H1 (cell line): ENCODE results near the gene RAB11FIP5. TPM values are rescaled to one million over a fixed set of nuclear protein-coding genes. Genes with fewer than 3 reads are reported as not detected.
A peak's percentile ranks its signal among the peaks of the same experiment; 100 is the strongest.

Experiments
- CTCF ChIA-PET: fragments of 300-600 bp; sonication (Branson Sonifier 250); formaldehyde crosslinking; loops from one replicate; lab custom pipeline; 2021; ENCODE audit not compliant: partially characterized antibody; lab: Charles Lee
- POLR2A ChIA-PET: fragments of 300-600 bp; sonication (Branson Sonifier 250); formaldehyde crosslinking; loops from one replicate; lab custom pipeline; 2021; ENCODE audit warnings: inconsistent platforms; ENCODE audit not compliant: partially characterized antibody; lab: Charles Lee
- DNase-seq, 2 experiments: peaks; one replicate each; pipeline versions ENCODE4 v3.0.0 to v3.0.0-alpha.2; 2010 to 2022; ENCODE audit warnings: low spot score in 2 of 2, low read depth in 1 of 2, mixed read lengths in 1 of 2
- FAIRE-seq: peaks from 2 replicates; lab custom pipeline; 2011; peaks lifted over from hg19 to GRCh38; lab: Jason Lieb, UNC
- H2AFZ ChIP-seq: 2 replicates; pipeline ENCODE4 v1.8.1; 2012; ENCODE audit warnings: low read length, inconsistent platforms
- H2AK5ac ChIP-seq: 2 replicates; pipeline ENCODE4 v1.6.1; 2013; ENCODE audit warnings: low read depth, low read length
- H2BK120ac ChIP-seq: replicated peaks from 2 replicates; pipeline ENCODE3; 2013; ENCODE audit warnings: low read depth, low read length, inconsistent platforms
- H2BK12ac ChIP-seq: 2 replicates; pipeline ENCODE4 v1.6.1; 2013; ENCODE audit warnings: low read depth, low read length
- H2BK15ac ChIP-seq: 2 replicates; pipeline ENCODE4 v1.6.1; 2013; ENCODE audit warnings: low read length
- H2BK20ac ChIP-seq: 2 replicates; pipeline ENCODE4 v1.6.1; 2013; ENCODE audit warnings: low read length
- H2BK5ac ChIP-seq: 2 replicates; pipeline ENCODE4 v1.6.1; 2013; ENCODE audit warnings: low read depth, low read length
- H3K14ac ChIP-seq: 2 replicates; pipeline ENCODE4 v1.6.1; 2013; ENCODE audit warnings: inconsistent platforms; ENCODE audit not compliant: insufficient read length
- H3K18ac ChIP-seq: 2 replicates; pipeline ENCODE4 v1.6.1; 2013; ENCODE audit warnings: low read length; ENCODE audit errors: extremely low read depth
- H3K23ac ChIP-seq: 2 replicates; pipeline ENCODE4 v1.6.1; 2013; ENCODE audit warnings: inconsistent platforms; ENCODE audit not compliant: insufficient read length
- H3K23me2 ChIP-seq: 2 replicates; pipeline ENCODE4 v1.6.1; 2013; ENCODE audit warnings: low read depth, low read length
- H3K27ac ChIP-seq: 2 replicates; pipeline ENCODE4 v1.6.1; 2011; ENCODE audit warnings: low read depth, low read length, inconsistent platforms
- H3K27me3 ChIP-seq, 4 experiments: replicated peaks in 1 of 4; 1 replicate in 1 of 4; 2 replicates in 3 of 4; pipeline versions ENCODE4 v1.6.1 to v1.8.1; 2011 to 2013; ENCODE audit warnings: low read length in 3 of 4, mild to moderate bottlenecking in 3 of 4, inconsistent platforms in 2 of 4, mixed read lengths in 2 of 4, moderate library complexity in 1 of 4; ENCODE audit not compliant: control insufficient read depth in 3 of 4, insufficient read depth in 3 of 4; ENCODE audit errors: extremely low read depth in 1 of 4
- H3K36me3 ChIP-seq, 4 experiments: 2 replicates each; pipeline versions ENCODE4 v1.6.1 to v1.8.1; 2011 to 2013; ENCODE audit warnings: mild to moderate bottlenecking in 4 of 4, low read length in 3 of 4, moderate library complexity in 2 of 4, control low read depth in 1 of 4, inconsistent platforms in 1 of 4; ENCODE audit not compliant: insufficient read depth in 4 of 4, control insufficient read depth in 2 of 4
- H3K4ac ChIP-seq: replicated peaks from 2 replicates; pipeline ENCODE3; 2013; ENCODE audit warnings: low read length, low read depth, mixed read lengths, inconsistent platforms; ENCODE audit not compliant: insufficient read length
- H3K4me1 ChIP-seq, 4 experiments: replicated peaks in 1 of 4; 1 replicate in 1 of 4; 2 replicates in 3 of 4; pipeline versions ENCODE4 v1.6.1 to v1.8.1; 2011 to 2013; ENCODE audit warnings: low read length in 3 of 4, inconsistent platforms in 2 of 4, mixed read lengths in 1 of 4; ENCODE audit not compliant: insufficient read depth in 4 of 4, control insufficient read depth in 3 of 4
- H3K4me2 ChIP-seq, 2 experiments: 2 replicates each; pipeline versions ENCODE4 v1.6.1 to v1.8.1; 2011 to 2013; ENCODE audit warnings: low read depth in 2 of 2, low read length in 2 of 2, control low read depth in 1 of 2, inconsistent platforms in 1 of 2, mild to moderate bottlenecking in 1 of 2; ENCODE audit not compliant: insufficient read depth in 1 of 2
- H3K4me3 ChIP-seq, 4 experiments: fragments of 200-600, 300-600 bp in 1 of 4; sonication (generic), shearing (Covaris generic), sonication (Bioruptor Twin) in 1 of 4; 2 replicates each; pipeline versions ENCODE4 v1.5.1 to v1.8.1; 2011 to 2016; ENCODE audit warnings: low read length in 4 of 4, low read depth in 3 of 4, control low read depth in 2 of 4, inconsistent platforms in 2 of 4, mild to moderate bottlenecking in 2 of 4, mixed read lengths in 1 of 4, moderate library complexity in 1 of 4; ENCODE audit not compliant: insufficient read depth in 2 of 4; ENCODE audit errors: extremely low read depth in 1 of 4
- H3K56ac ChIP-seq: replicated peaks from 2 replicates; pipeline ENCODE3; 2013; ENCODE audit warnings: low read depth, mild to moderate bottlenecking, mixed read lengths, low read length, inconsistent platforms; ENCODE audit not compliant: insufficient read length
- H3K79me1 ChIP-seq: 2 replicates; pipeline ENCODE4 v1.6.1; 2013; ENCODE audit warnings: low read depth, low read length, control low read depth
- H3K79me2 ChIP-seq, 2 experiments: 2 replicates each; pipeline versions ENCODE4 v1.6.1 to v1.8.1; 2012 to 2013; ENCODE audit warnings: low read length in 2 of 2, mild to moderate bottlenecking in 2 of 2, inconsistent platforms in 1 of 2; ENCODE audit not compliant: insufficient read depth in 2 of 2, control insufficient read depth in 1 of 2
- H3K9ac ChIP-seq, 4 experiments: replicated peaks in 1 of 4; 1 replicate in 1 of 4; 2 replicates in 3 of 4; pipeline versions ENCODE4 v1.6.1 to v1.8.1; 2011 to 2013; ENCODE audit warnings: low read depth in 3 of 4, low read length in 3 of 4, control low read depth in 2 of 4, mild to moderate bottlenecking in 2 of 4, moderate library complexity in 2 of 4, inconsistent platforms in 1 of 4; ENCODE audit errors: extremely low read depth in 1 of 4
- H3K9me3 ChIP-seq, 2 experiments: 2 replicates each; pipeline versions ENCODE4 v1.6.1 to v1.8.1; 2012 to 2013; ENCODE audit warnings: mild to moderate bottlenecking in 2 of 2, moderate library complexity in 2 of 2, control low read depth in 1 of 2, inconsistent platforms in 1 of 2, low read depth in 1 of 2, low read length in 1 of 2, mixed read lengths in 1 of 2; ENCODE audit not compliant: insufficient read depth in 2 of 2
- H4K20me1 ChIP-seq, 2 experiments: replicated peaks in 1 of 2; 2 replicates each; pipeline versions ENCODE3 to v1.8.1; 2011 to 2013; ENCODE audit warnings: inconsistent platforms in 2 of 2, low read length in 2 of 2, mild to moderate bottlenecking in 1 of 2; ENCODE audit not compliant: insufficient read depth in 2 of 2, control insufficient read depth in 1 of 2
- H4K5ac ChIP-seq: 2 replicates; pipeline ENCODE4 v1.6.1; 2013; ENCODE audit warnings: low read length, low read depth, mixed read lengths, inconsistent platforms; ENCODE audit not compliant: insufficient read length
- H4K8ac ChIP-seq: 2 replicates; pipeline ENCODE4 v1.8.0; 2013; ENCODE audit warnings: mild to moderate bottlenecking, moderate library complexity, low read length, inconsistent platforms; ENCODE audit not compliant: insufficient read depth; ENCODE audit errors: extremely low read depth
- H4K91ac ChIP-seq: replicated peaks from 2 replicates; pipeline ENCODE3; 2013; ENCODE audit warnings: low read length, mixed read lengths, inconsistent platforms; ENCODE audit not compliant: insufficient read length
- ATF3 ChIP-seq: IDR thresholded peaks from 2 replicates; pipeline ENCODE4 v1.6.1; 2011; ENCODE audit warnings: low read depth, mild to moderate bottlenecking, low read length; ENCODE audit not compliant: insufficient read depth
- BRCA1 ChIP-seq: IDR thresholded peaks from 2 replicates; pipeline ENCODE4 v1.6.1; 2012; ENCODE audit warnings: low read depth, low read length, improper control_type of control experiment
- CTBP2 ChIP-seq: IDR thresholded peaks from 2 replicates; pipeline ENCODE4 v1.7.0; 2011; ENCODE audit warnings: borderline replicate concordance, mild to moderate bottlenecking, moderate library complexity, mixed read lengths, low read length; ENCODE audit not compliant: insufficient read depth, insufficient read length
- EGR1 ChIP-seq: IDR thresholded peaks from 2 replicates; pipeline ENCODE4 v1.6.1; 2011; ENCODE audit warnings: low read depth, low read length, borderline replicate concordance
- PHF8 ChIP-seq: fragments of 200-600 bp; sonication (generic); conservative IDR thresholded peaks from 2 replicates; pipeline ENCODE4 v1.7.1; 2012; ENCODE audit warnings: low read depth, mild to moderate bottlenecking, inconsistent platforms, low read length, moderate library complexity
- RAD21 ChIP-seq, 2 experiments: IDR thresholded peaks in 1 of 2; conservative IDR thresholded peaks in 1 of 2; 2 replicates each; pipeline ENCODE4 v1.6.1; 2011; ENCODE audit warnings: low read depth in 2 of 2, low read length in 2 of 2, improper control_type of control experiment in 1 of 2, inconsistent platforms in 1 of 2, mild to moderate bottlenecking in 1 of 2, moderate library complexity in 1 of 2
- RBBP5 ChIP-seq: IDR thresholded peaks from 2 replicates; pipeline ENCODE4 v1.7.1; 2012; ENCODE audit warnings: low read depth, mild to moderate bottlenecking, inconsistent platforms, low read length, moderate library complexity, borderline replicate concordance
- RXRA ChIP-seq: IDR thresholded peaks from 2 replicates; pipeline ENCODE4 v1.6.1; 2011; ENCODE audit warnings: low read depth, mild to moderate bottlenecking, low read length, moderate library complexity; ENCODE audit not compliant: insufficient read depth
- SIX5 ChIP-seq: IDR thresholded peaks from 2 replicates; pipeline ENCODE4 v1.6.1; 2011; ENCODE audit warnings: mild to moderate bottlenecking, low read depth, low read length
- YY1 ChIP-seq: IDR thresholded peaks from 2 replicates; pipeline ENCODE4 v1.6.1; 2011; ENCODE audit warnings: low read depth, mild to moderate bottlenecking, low read length
- ZNF274 ChIP-seq: IDR thresholded peaks from 2 replicates; pipeline ENCODE4 v1.7.0; 2012; ENCODE audit warnings: low read length, borderline replicate concordance; ENCODE audit errors: extremely low read depth
- whole genome bisulfite sequencing, 2 experiments: shearing (Covaris generic) in 1 of 2; methylation state at CpG; one replicate each; pipeline versions ENCODE4 v1.1.6 to v1.1.7; 2013 to 2015; ENCODE audit warnings: low lambda C conversion rate in 2 of 2, mixed read lengths in 2 of 2, inconsistent platforms in 1 of 2, low coverage in 1 of 2, missing lambda C conversion rate in 1 of 2; ENCODE audit not compliant: insufficient replicate concordance in 2 of 2, insufficient coverage in 1 of 2, insufficient read length in 1 of 2; ENCODE audit errors: extremely low coverage in 1 of 2, missing lambda C conversion rate in 1 of 2; 5-methylcytosine and 5-hydroxymethylcytosine counted together
- polyA plus RNA-seq, 7 experiments: library from polyadenylated mRNA; depleted of rRNA in 3 of 7; stranded (reverse) in 5 of 7; unstranded in 2 of 7; fragments of >200 nt in 5 of 7; fragments of 200-250 nt in 2 of 7; gene quantifications; 1 replicate in 5 of 7; 2 replicates in 1 of 7; 4 replicates in 1 of 7; pipeline versions ENCODE4 v1.2.1 to v1.2.3, GENCODE V29; 2011 to 2013; ENCODE audit warnings: missing spikeins in 2 of 7, mixed read lengths in 2 of 7
- total RNA-seq: library from RNA; stranded (reverse); fragmentation: NEBNext Ultra II Directional; extraction: Animal tissue kit (Norgen Biotek cat#: 25700); gene quantifications from 2 replicates; pipeline ENCODE4 v1.2.1, GENCODE V29; 2021

RAB11FIP5 gene
- total and polyA plus RNA-seq, 2 of the 8 experiments (the other 6 are each of a cell fraction or from before 2014, with no cell fraction given) = 6.3 to 17.0 TPM

DNA sequence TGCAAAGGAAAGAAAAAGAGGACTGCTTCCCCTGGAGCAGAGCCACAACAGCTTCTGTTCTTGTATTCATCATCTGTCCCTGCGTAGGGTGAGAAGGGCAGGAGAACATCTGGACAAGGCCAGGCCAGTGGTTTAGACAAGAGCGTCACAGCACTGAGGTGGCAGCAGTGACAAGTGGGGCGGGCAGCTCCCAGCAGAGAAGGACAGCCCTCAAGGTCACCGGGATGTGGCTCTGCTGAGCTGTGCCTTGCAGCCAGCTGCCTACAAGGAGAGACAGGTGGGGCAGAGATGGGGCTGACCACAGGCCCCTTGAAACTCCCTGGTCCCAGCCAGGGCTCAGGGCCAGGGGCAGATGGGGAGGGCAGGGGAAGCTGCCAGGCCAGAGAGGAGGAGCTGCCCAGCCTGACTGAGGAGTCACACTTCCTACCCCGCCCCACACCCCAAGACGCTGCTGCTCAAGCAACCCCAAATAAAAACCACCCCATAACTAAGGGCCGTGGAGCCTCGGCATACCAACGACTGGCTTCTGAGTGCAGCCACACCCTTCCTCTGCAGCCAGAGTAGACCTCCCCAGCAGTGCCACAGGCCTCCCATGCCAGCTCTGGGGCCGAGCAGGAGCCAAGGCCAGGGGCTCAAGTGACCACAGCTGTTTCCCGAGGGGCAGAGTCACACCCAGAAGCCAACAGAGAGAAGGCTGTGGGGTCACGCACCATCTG, 5.4 kb downstream of the RAB11FIP5 start:
- ChIA-PET POLR2A (interaction anchor here (1.2 kb wide), 2 partner anchors 15 to 36 kb away, joined by 3 read pairs; partner anchors contain the start of gene SFXN5), CTCF (interaction anchor here (0.8 to 7.0 kb wide), 3 partner anchors 20 to 105 kb away, joined by 3 to 53 read pairs (median 4); no protein-coding TSS in a partner anchor)
- Histone ChIP-seq H3K79me1 (peaks cover 16% of the 10 kb centered on the region), H4K20me1 (peaks cover 2 to 9% of the 10 kb centered on the region in 2 experiments), H2BK15ac (no peak overlapping the region), H3K23me2 (peaks cover 13% of the 10 kb centered on the region), H3K4me1 (peaks cover 10 to 16% (median 15%) of the 10 kb centered on the region in 4 experiments; a peak in 6 of 7 replicates), H3K79me2 (peaks cover 0 to 15% of the 10 kb centered on the region in 2 experiments; a peak in 2 of 4 replicates), H4K8ac (peak overlapping the region; percentile 8; the same call in 1 of the 2 replicates), H3K4me2 (no peak overlapping the region), H2BK5ac (no peak overlapping the region), H3K36me3 (no peaks in the 10 kb centered on the region), H3K14ac (no peak overlapping the region), H3K27me3 (no peaks in the 10 kb centered on the region; a peak in 1 of 7 replicates), H3K18ac (no peak overlapping the region; the same call in 1 of the 2 replicates), H3K9ac (no peak overlapping the region), H2AK5ac (no peak overlapping the region), H3K4ac (no peak overlapping the region), H2BK12ac (no peak overlapping the region), H2BK20ac (no peak overlapping the region), H2BK120ac (no peak overlapping the region), H2AFZ (no peak overlapping the region), H4K5ac (no peak overlapping the region), H4K91ac (no peak overlapping the region), H3K23ac (no peak overlapping the region), H3K9me3 (no peaks in the 10 kb centered on the region), H3K56ac (no peak overlapping the region), H3K27ac (no peak overlapping the region), H3K4me3 (no peak overlapping the region)
- FAIRE-seq = no peak
- 79% methylated on average over 11 of the region's 12 CpGs; no CpG with 5 or more reads in 1 of the 2 experiments for WGBS, 2 experiments
- DNase-seq = no peak
- no peak for TF ChIP-seq ATF3
- no peak for TF ChIP-seq SIX5
- no peak for TF ChIP-seq PHF8
- no peak for TF ChIP-seq RAD21 (IDR thresholded peaks at IDR 0.05 in 1 of 2, conservative IDR thresholded peaks at IDR 0.05 in 1 of 2; ENCODE audit: low read depth in 2 of 2, low read length in 2 of 2)
- no peak for TF ChIP-seq RXRA
- no peak for TF ChIP-seq EGR1
- no peak for TF ChIP-seq CTBP2
- no peak for TF ChIP-seq ZNF274
- TF ChIP-seq YY1 = no peak
- no peak for TF ChIP-seq RBBP5
- no peak for TF ChIP-seq BRCA1
